NCI-H2171 treated with DMSO at 0.1 percent for 48 hours (cell line): ENCODE results near the gene ZNF723.
"Not testable (repeated sequence)": the region's sequence is repeated elsewhere in the genome, so short reads cannot be mapped to it uniquely, and the experiment has no call there.

Experiments used
- DNase-seq: peaks from one replicate; lab custom pipeline; 2025; lab: John Stamatoyannopoulos, UW

The ZNF723 gene

GRCh38 chr19:22832031-22832762, at the start of gene ZNF723:
Gene ZNF723, plus strand, starts transcription at chr19:22832291. Its CDS starts 89 bp downstream, at chr19:22832380.
- DNase-seq: no peak

GRCh38 chr19:22783651-22784410, 48.3 kb upstream of the ZNF723 start, which contains the start of gene ZNF99:
Gene ZNF99, minus strand, starts transcription at chr19:22784151. Its CDS starts 135 bp downstream, at chr19:22784016.
- DNase-seq: no peak

DNA sequence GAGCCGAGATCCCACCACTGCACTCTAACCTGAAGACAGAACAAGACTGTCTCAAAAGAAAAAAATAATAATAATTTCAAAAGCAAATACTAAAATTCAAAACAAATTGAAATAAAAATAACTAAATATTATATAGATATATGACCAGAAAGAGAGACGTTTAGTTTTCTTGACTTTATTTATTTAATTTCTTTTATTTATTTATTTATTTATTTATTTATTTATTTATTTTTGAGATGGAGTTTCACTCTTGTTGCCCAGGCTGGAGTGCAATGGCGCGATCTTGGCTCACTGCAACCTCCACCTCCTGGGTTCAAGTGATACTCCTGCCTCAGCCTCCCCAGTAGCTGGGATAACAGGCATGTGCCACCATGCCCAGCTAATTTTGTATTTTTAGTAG, 39.2 kb upstream of the ZNF723 start:
- not testable (repeated sequence) for DNase-seq

DNA sequence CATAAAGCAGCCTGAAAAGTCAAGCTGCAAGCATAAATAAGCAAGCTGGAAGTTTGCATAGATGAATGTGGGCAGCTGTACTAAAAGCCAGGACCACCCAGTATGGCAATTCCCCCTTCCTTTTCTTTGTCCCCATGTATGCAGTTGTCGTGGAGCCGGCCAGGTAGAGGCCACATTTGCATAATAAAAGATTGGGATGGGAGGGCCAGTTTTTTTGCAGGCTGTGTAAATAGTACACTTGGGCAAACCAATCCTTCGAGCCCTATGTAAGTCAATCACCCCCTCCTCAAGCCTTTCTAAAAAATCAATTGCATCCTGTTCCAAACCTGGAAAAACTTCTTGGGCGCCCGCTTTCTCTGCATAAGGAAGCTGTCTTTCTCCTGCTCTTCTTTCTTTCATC, 35.1 kb upstream of the ZNF723 start:
- DNase-seq: no peak

GRCh38 chr19:22806418-22806817, 25.7 kb upstream of the ZNF723 start:
- no peak for DNase-seq

- DNase-seq: no peak
Observed at GRCh38 chr19:22807061-22807835, 24.8 kb upstream of the ZNF723 start.

DNA sequence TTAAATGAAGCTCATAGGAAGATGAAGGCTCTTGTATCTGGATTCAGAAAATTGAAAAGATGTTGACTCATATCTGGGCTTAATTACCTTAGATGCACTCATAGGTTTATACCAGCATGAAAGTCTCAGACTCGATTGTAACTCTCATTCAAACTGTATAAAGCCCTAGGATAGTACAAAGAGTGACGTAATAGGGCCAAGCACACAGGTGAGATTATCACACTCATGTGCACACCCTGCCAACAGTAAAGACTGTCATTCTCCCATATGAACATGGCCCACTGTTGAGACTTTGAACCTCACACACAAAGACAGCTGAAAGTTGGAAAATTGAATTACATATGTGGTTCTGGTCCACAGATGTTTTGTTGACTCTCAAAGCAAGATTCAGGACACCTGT, 18.0 kb upstream of the ZNF723 start:
- no peak for DNase-seq

- no peak for DNase-seq
Observed at GRCh38 chr19:22831211-22831610, 880 bp upstream of the ZNF723 start.

GRCh38 chr19:22857713-22858320, 25.7 kb downstream of the ZNF723 start:
- DNase-seq: not testable (repeated sequence)

GRCh38 chr19:22882797-22883196, 50.7 kb downstream of the ZNF723 start:
- peak; percentile 20 for DNase-seq

GRCh38 chr19:22893855-22894270, 61.8 kb downstream of the ZNF723 start:
- no peak for DNase-seq

DNA sequence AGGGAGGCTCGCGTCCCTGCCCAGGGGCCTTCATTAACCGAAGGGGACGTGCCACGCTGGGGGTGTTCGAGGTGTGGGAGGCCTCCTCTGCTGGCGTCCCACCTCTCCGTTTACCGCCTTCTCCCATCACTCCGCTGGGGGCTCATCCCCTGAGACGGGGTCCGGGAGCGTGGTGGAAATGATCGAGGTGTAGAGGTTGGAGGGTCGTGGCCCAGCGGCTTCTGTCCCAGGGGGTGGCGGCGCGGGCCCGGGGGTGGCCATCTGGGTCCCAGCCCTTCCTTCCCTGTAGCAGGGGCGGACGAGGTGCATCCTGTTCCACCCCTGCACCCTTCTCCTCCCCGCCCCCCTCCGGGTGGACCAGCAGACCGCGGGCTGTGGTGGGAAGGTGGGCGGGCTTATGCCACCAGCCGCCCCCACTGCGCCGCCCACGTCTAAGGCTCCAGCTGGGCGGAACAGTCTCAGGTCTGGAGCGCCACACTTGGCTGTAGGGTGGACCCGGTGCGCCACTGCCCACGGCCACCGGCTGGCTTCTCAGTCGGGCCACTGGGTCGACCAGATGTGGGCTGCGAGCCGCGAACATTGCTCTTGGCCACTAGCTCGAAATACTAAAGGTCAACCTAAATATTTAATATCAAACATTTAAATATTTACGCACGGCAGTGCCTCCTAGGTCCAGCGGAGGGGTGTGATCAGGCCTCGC, 69.5 kb downstream of the ZNF723 start:
- DNase-seq: no peak
